SK-N-SH treated with all-trans-retinoic acid at 6 μM for 48 hours (cell line): Measurements from ENCODE around the gene BTLA.

Experiments
- GLIS3 ChIP-seq: fragments of 250-450 bp; sonication (Bioruptor Pico); IDR thresholded peaks from 2 replicates; pipeline ENCODE4 v1.5.0; 2020; ENCODE audit warnings: mild to moderate bottlenecking, moderate library complexity
- OSR1 ChIP-seq: fragments of 250-450 bp; sonication (Bioruptor Pico); IDR thresholded peaks from 2 replicates; pipeline ENCODE4 v1.8.0; 2022; ENCODE audit warnings: moderate library complexity, mild to moderate bottlenecking, inconsistent platforms
- TCF4 ChIP-seq: fragments of 250-450 bp; sonication (Bioruptor Pico); IDR thresholded peaks from 2 replicates; pipeline ENCODE4 v1.8.0; 2021; ENCODE audit warnings: mild to moderate bottlenecking, moderate library complexity, borderline replicate concordance
- ZFP3 ChIP-seq: fragments of 250-450 bp; sonication (Bioruptor Pico); IDR thresholded peaks from 2 replicates; pipeline ENCODE4 v1.5.0; 2020; ENCODE audit warnings: mild to moderate bottlenecking, moderate library complexity

DNA sequence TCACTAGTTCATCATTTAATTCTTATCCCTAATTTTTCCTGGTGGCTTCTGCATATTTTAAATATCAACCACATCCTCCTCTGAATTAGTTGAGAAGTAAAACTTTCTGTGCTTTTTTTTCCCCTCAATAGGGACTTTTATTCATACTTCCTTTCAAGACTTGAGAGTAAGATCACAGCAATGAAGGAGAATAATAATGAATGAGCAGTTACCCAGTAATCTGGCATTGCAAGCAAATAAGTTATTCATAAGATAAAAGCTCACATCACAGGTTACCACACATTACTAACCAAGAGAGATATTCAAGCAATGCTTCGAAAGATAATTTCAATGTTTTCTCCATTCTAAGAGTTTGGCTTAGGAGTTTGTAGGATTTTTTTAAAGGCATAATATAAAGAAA lies 50.3 kb downstream of the BTLA start:
- TF ChIP-seq GLIS3 (CRISPR knock-in tag) (no peak), OSR1 (CRISPR knock-in tag) (no peak), TCF4 (CRISPR knock-in tag) (no peak), ZFP3 (CRISPR knock-in tag) (no peak)
